Trophoblast cell (in vitro differentiated cells and primary cell): ENCODE data around the gene STEAP4.

Experiments
- DNase-seq, 2 donors: peaks; one replicate each; pipeline ENCODE4 v3.0.0-alpha.2; 2016
- H2AFZ ChIP-seq: 2 replicates; pipeline ENCODE4 v1.6.1; 2013; ENCODE audit warnings: low read length, moderate library complexity, mild to moderate bottlenecking; ENCODE audit not compliant: insufficient read depth, poor library complexity
- H2AK5ac ChIP-seq: 2 replicates; pipeline ENCODE4 v1.6.1; 2013; ENCODE audit warnings: mild to moderate bottlenecking, low read length
- H2BK120ac ChIP-seq: 2 replicates; pipeline ENCODE4 v1.6.1; 2013; ENCODE audit warnings: low read length, mild to moderate bottlenecking, moderate library complexity; ENCODE audit not compliant: insufficient read depth, poor library complexity
- H2BK12ac ChIP-seq: 2 replicates; pipeline ENCODE4 v1.6.1; 2013; ENCODE audit warnings: mild to moderate bottlenecking, low read length, moderate library complexity
- H2BK5ac ChIP-seq: 2 replicates; pipeline ENCODE4 v1.6.1; 2013; ENCODE audit warnings: low read length, low read depth, moderate library complexity, mild to moderate bottlenecking; ENCODE audit not compliant: poor library complexity
- H3K14ac ChIP-seq: 2 replicates; pipeline ENCODE4 v1.6.1; 2013; ENCODE audit warnings: mild to moderate bottlenecking, low read length
- H3K18ac ChIP-seq: 2 replicates; pipeline ENCODE4 v1.6.1; 2013; ENCODE audit warnings: mild to moderate bottlenecking, low read length
- H3K23ac ChIP-seq: 2 replicates; pipeline ENCODE4 v1.6.1; 2013; ENCODE audit warnings: low read length
- H3K27ac ChIP-seq: 2 replicates; pipeline ENCODE4 v1.5.1; 2013; ENCODE audit warnings: low read depth, mild to moderate bottlenecking, inconsistent platforms, low read length, moderate library complexity
- H3K27me3 ChIP-seq: 2 replicates; pipeline ENCODE4 v1.6.1; 2013; ENCODE audit warnings: inconsistent platforms, mild to moderate bottlenecking, low read length, moderate library complexity; ENCODE audit not compliant: insufficient read depth
- H3K36me3 ChIP-seq, 2 experiments: 1 replicate in 1 of 2; 2 replicates in 1 of 2; pipeline ENCODE4 v1.6.1; 2013; ENCODE audit warnings: low read length in 2 of 2, mild to moderate bottlenecking in 2 of 2, moderate library complexity in 1 of 2; ENCODE audit not compliant: insufficient read depth in 2 of 2, control insufficient read depth in 1 of 2
- H3K4ac ChIP-seq: 2 replicates; pipeline ENCODE4 v1.6.1; 2013; ENCODE audit warnings: low read depth, mild to moderate bottlenecking, low read length, moderate library complexity
- H3K4me1 ChIP-seq, 2 experiments: 1 replicate in 1 of 2; 2 replicates in 1 of 2; pipeline ENCODE4 v1.6.1; 2013; ENCODE audit warnings: low read length in 2 of 2, mild to moderate bottlenecking in 2 of 2, moderate library complexity in 1 of 2; ENCODE audit not compliant: insufficient read depth in 2 of 2, control insufficient read depth in 1 of 2
- H3K4me2 ChIP-seq: 2 replicates; pipeline ENCODE4 v1.6.1; 2013; ENCODE audit warnings: inconsistent platforms, mild to moderate bottlenecking, low read length, moderate library complexity
- H3K4me3 ChIP-seq: 2 replicates; pipeline ENCODE4 v1.5.1; 2013; ENCODE audit warnings: mild to moderate bottlenecking, low read depth, low read length, inconsistent platforms
- H3K79me1 ChIP-seq: one replicate; pipeline ENCODE4 v1.6.1; 2013; ENCODE audit warnings: low read length
- H3K79me2 ChIP-seq: 2 replicates; pipeline ENCODE4 v1.6.1; 2013; ENCODE audit warnings: low read length, mild to moderate bottlenecking; ENCODE audit not compliant: control insufficient read depth, insufficient read depth, poor library complexity
- H3K9ac ChIP-seq: 2 replicates; pipeline ENCODE4 v1.6.1; 2013; ENCODE audit warnings: mild to moderate bottlenecking, low read length
- H3K9me3 ChIP-seq: 2 replicates; pipeline ENCODE4 v1.6.1; 2013; ENCODE audit warnings: low read depth, mild to moderate bottlenecking, control low read depth, inconsistent platforms, low read length; ENCODE audit not compliant: insufficient read depth
- H4K12ac ChIP-seq: 2 replicates; pipeline ENCODE4 v1.6.1; 2013; ENCODE audit warnings: low read depth, mild to moderate bottlenecking, low read length, moderate library complexity
- H4K8ac ChIP-seq: 2 replicates; pipeline ENCODE4 v1.6.1; 2013; ENCODE audit warnings: low read depth, mild to moderate bottlenecking, low read length, moderate library complexity
- H4K91ac ChIP-seq: one replicate; pipeline ENCODE4 v1.6.1; 2013; ENCODE audit warnings: low read depth, mild to moderate bottlenecking, low read length, moderate library complexity
- WGBS: extraction: QIAGEN DNeasy Blood & Tissue Kit; methylation state at CpG from one replicate; pipeline ENCODE4 v1.1.7; 2013; ENCODE audit warnings: missing lambda C conversion rate; ENCODE audit not compliant: insufficient read length, insufficient coverage; ENCODE audit errors: extremely low coverage; 5-methylcytosine and 5-hydroxymethylcytosine counted together

Gene STEAP4

GRCh38 chr7:88305044-88305443 is 1.6 kb downstream of the STEAP4 start:
- no peak for DNase-seq
- WGBS = no CpG with 5 or more reads among the region's 3 CpGs
- Histone ChIP-seq H3K4ac (no peak overlapping the region), H2BK120ac (no peak overlapping the region), H3K18ac (no peak overlapping the region), H3K27ac (no peak overlapping the region), H3K14ac (no peak overlapping the region), H4K12ac (no peak overlapping the region), H3K79me1 (no peaks in the 10 kb centered on the region), H4K91ac (no peak overlapping the region), H3K27me3 (no peaks in the 10 kb centered on the region), H3K9me3 (no peaks in the 10 kb centered on the region), H2AFZ (no peak overlapping the region), H3K36me3 (no peaks in the 10 kb centered on the region), H3K4me3 (no peak overlapping the region), H4K8ac (no peak overlapping the region), H3K9ac (no peak overlapping the region), H3K4me1 (peaks cover 0 to 4% of the 10 kb centered on the region in 2 experiments), H3K23ac (no peak overlapping the region), H2BK5ac (no peak overlapping the region), H2BK12ac (no peak overlapping the region), H3K4me2 (no peak overlapping the region), H3K79me2 (no peaks in the 10 kb centered on the region), H2AK5ac (no peak overlapping the region)

DNA sequence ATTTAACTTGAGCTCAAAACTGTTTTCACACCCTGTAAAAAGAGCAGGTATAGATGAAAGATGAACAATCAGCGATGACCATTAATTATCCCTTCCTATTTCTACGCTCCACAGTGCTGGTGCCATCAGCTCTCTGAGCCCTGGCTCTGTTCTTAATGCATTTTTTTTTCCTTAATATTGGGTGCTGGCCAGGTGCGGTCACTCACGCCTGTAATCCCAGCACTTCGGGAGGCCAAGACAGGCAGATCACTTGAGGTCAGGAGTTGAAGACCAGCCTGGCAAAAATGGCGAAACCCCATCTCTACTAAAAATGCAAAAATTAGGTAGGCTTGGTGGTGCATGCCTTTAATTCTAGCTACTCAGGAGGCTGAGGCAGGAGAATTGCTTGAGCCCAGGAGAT is 4.2 kb downstream of the STEAP4 start:
- Histone ChIP-seq H3K4me1 (peaks cover 0 to 4% of the 10 kb centered on the region in 2 experiments), H3K14ac (no peak overlapping the region), H4K8ac (no peak overlapping the region), H2BK120ac (no peak overlapping the region), H4K91ac (no peak overlapping the region), H2AK5ac (no peak overlapping the region), H3K18ac (no peak overlapping the region), H3K9ac (no peak overlapping the region), H3K27me3 (no peaks in the 10 kb centered on the region), H3K27ac (no peak overlapping the region), H3K9me3 (no peaks in the 10 kb centered on the region), H3K79me1 (no peaks in the 10 kb centered on the region), H4K12ac (no peak overlapping the region), H3K4ac (no peak overlapping the region), H2BK5ac (no peak overlapping the region), H3K36me3 (no peaks in the 10 kb centered on the region), H3K4me3 (no peak overlapping the region), H2AFZ (no peak overlapping the region), H3K4me2 (no peak overlapping the region), H3K23ac (no peak overlapping the region), H3K79me2 (no peaks in the 10 kb centered on the region), H2BK12ac (no peak overlapping the region)
- DNase-seq = no peak
- WGBS = no CpG with 5 or more reads among the region's 6 CpGs

- no peak overlapping the region for H2AK5ac ChIP-seq
- WGBS = no CpG with 5 or more reads among the region's 1 CpG
- no peak overlapping the region for H2BK12ac ChIP-seq
Measured at GRCh38 chr7:88301924-88302323, 4.8 kb downstream of the STEAP4 start.

DNA sequence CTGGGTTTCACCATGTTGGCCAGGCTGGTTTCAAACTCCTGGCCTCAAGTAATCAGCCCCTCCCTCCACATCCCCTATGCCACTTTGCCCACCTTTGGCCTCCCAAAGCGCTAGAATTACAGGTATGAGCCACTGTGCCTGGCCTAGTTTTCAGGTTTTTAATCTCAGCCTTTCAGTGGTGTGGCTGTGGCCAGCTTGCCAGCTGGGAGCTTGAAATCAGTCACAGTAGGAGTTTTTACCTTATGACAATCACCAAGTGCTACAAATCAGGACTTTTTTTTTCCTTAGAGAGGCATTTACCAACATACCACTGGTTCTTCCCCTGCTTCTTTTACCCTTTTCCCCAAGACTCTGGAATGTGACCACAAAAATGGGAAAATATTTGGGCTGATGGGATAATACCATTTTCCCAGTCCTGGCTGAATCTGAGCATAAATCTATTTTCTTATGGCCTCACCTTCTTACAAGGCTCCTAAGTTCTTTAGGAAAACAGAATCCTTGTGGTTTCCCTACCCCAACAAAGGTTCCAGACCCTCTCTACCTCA is 6.2 kb downstream of the STEAP4 start:
- H4K8ac ChIP-seq = no peak overlapping the region
- no peak overlapping the region for H3K27ac ChIP-seq
- no peak overlapping the region for H2AFZ ChIP-seq
- no peak overlapping the region for H3K9ac ChIP-seq
- H3K4me2 ChIP-seq = no peak overlapping the region
- no peaks in the 10 kb centered on the region for H3K9me3 ChIP-seq
- H4K91ac ChIP-seq = no peak overlapping the region
- H3K27me3 ChIP-seq = no peaks in the 10 kb centered on the region
- H3K18ac ChIP-seq = no peak overlapping the region
- no CpG with 5 or more reads among the region's 1 CpG for WGBS
- H2BK5ac ChIP-seq = no peak overlapping the region
- no peak overlapping the region for H3K14ac ChIP-seq
- no peaks in the 10 kb centered on the region for H3K79me2 ChIP-seq
- no peak overlapping the region for H2BK12ac ChIP-seq
- no peak overlapping the region for H3K4ac ChIP-seq
- no peak overlapping the region for H4K12ac ChIP-seq
- no peaks in the 10 kb centered on the region for H3K79me1 ChIP-seq
- no peak overlapping the region for H2BK120ac ChIP-seq
- no peak overlapping the region for H3K4me3 ChIP-seq
- no peaks in the 10 kb centered on the region for H3K36me3 ChIP-seq
- H3K23ac ChIP-seq = no peak overlapping the region
- no peak for DNase-seq
- H2AK5ac ChIP-seq = no peak overlapping the region
- H3K4me1 ChIP-seq = no peaks in the 10 kb centered on the region

More at GRCh38 chr7:88301924-88302323, 4.8 kb downstream of the STEAP4 start:
- Histone ChIP-seq H3K79me1 (no peaks in the 10 kb centered on the region), H3K27me3 (no peaks in the 10 kb centered on the region), H3K27ac (no peak overlapping the region), H4K91ac (no peak overlapping the region), H3K79me2 (no peaks in the 10 kb centered on the region), H3K23ac (no peak overlapping the region), H3K9ac (no peak overlapping the region), H3K4me2 (no peak overlapping the region), H3K9me3 (no peaks in the 10 kb centered on the region), H3K14ac (no peak overlapping the region), H3K4me3 (no peak overlapping the region), H4K8ac (no peak overlapping the region), H4K12ac (no peak overlapping the region), H3K36me3 (no peaks in the 10 kb centered on the region), H3K18ac (no peak overlapping the region), H2BK120ac (no peak overlapping the region), H2AFZ (no peak overlapping the region), H3K4ac (no peak overlapping the region), H2BK5ac (no peak overlapping the region), H3K4me1 (peaks cover 0 to 3% of the 10 kb centered on the region in 2 experiments)
- no peak for DNase-seq
